WERI-Rb-1 (cell line): ENCODE results near the gene FBXW9.

Experiments used
- DNase-seq: peaks from one replicate; pipeline ENCODE4 v3.0.0-alpha.2; 2020
- H3K27ac ChIP-seq: fragments of 250-450 bp; sonication (Bioruptor Pico); 2 replicates; pipeline ENCODE4 v1.5.1; 2020; ENCODE audit warnings: mild to moderate bottlenecking, moderate library complexity
- H3K27me3 ChIP-seq: fragments of 250-450 bp; sonication (Bioruptor Pico); 2 replicates; pipeline ENCODE4 v1.5.1; 2021; ENCODE audit warnings: mild to moderate bottlenecking, low read depth, moderate library complexity; ENCODE audit not compliant: insufficient read depth, severe bottlenecking
- H3K36me3 ChIP-seq: fragments of 250-450 bp; sonication (Bioruptor Pico); 2 replicates; pipeline ENCODE4 v1.5.1; 2020; ENCODE audit warnings: mild to moderate bottlenecking, moderate library complexity
- H3K4me3 ChIP-seq: 2 replicates; pipeline ENCODE4 v1.5.1; 2011; ENCODE audit warnings: low read depth, mild to moderate bottlenecking, control low read depth, low read length
- H3K9me3 ChIP-seq: fragments of 250-450 bp; sonication (Bioruptor Pico); 2 replicates; pipeline ENCODE4 v1.5.1; 2021; ENCODE audit warnings: mild to moderate bottlenecking, moderate library complexity; ENCODE audit not compliant: severe bottlenecking
- TF ChIP-seq, protein P1 (sequence below): IDR thresholded peaks from 2 replicates; pipeline ENCODE4 v1.5.1; 2011; ENCODE audit warnings: low read depth, mild to moderate bottlenecking, control low read depth, inconsistent platforms, low read length

Gene FBXW9

DNA sequence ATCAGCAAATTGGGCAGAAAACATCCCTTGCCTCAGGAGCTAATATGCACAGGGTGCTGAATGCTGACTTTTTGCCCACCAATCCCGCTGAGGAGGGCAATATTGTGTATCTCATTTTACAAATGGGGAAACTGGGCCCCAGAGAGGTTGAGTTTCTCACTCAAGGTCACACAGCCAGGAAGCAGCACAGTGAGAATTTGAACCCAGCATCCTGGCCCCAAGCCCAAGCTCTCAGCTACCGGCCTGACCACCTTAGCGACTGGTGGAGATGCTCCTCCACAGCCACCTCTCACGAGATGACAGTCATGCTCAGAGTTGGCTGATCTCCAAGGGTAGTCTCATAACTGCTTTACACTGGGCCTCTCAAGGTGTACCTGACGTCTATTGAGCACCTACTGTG is 3.5 kb downstream of the FBXW9 start:
- no peak overlapping the region for H3K4me3 ChIP-seq
- H3K27me3 ChIP-seq, result no peaks in the 10 kb centered on the region
- TF ChIP-seq, protein P1, sequence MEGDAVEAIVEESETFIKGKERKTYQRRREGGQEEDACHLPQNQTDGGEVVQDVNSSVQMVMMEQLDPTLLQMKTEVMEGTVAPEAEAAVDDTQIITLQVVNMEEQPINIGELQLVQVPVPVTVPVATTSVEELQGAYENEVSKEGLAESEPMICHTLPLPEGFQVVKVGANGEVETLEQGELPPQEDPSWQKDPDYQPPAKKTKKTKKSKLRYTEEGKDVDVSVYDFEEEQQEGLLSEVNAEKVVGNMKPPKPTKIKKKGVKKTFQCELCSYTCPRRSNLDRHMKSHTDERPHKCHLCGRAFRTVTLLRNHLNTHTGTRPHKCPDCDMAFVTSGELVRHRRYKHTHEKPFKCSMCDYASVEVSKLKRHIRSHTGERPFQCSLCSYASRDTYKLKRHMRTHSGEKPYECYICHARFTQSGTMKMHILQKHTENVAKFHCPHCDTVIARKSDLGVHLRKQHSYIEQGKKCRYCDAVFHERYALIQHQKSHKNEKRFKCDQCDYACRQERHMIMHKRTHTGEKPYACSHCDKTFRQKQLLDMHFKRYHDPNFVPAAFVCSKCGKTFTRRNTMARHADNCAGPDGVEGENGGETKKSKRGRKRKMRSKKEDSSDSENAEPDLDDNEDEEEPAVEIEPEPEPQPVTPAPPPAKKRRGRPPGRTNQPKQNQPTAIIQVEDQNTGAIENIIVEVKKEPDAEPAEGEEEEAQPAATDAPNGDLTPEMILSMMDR, result no peak
- H3K36me3 ChIP-seq, result no peaks in the 10 kb centered on the region; the same call in 1 of the 2 replicates
- H3K27ac ChIP-seq, result no peak overlapping the region
- no peak for DNase-seq
- H3K9me3 ChIP-seq, result no peaks in the 10 kb centered on the region

DNA sequence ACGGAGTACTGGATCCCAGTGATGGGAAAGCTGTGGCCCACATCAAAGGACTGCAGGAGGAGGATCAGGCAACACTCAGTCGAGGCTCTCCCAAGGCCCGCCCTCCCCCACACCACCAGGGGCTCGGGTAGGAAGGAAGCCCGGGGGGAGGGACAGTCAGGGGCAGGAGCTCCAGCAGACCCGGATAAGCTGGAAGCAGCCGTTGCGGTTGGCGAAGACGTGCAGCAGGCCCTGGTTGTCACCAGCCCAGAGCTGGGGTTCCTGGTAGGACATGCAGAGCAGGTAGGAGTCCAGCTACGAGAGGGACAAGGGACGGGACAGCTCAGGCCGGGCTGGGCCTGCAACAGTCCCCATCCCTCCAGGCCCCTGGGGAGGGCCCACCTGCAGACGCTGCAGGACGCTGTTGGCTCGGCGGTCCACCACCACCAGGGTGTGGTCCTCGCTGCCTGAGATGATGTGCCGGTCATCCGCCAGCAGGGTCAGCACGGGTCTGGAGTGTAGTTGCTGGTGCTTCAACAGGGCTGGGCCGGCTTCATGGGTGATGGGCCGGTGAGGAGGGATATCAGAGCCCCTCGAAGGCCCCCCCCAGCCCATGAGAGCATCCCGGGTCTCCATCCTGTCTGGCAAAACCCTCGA is 6.7 kb downstream of the FBXW9 start:
- H3K9me3 ChIP-seq, result no peaks in the 10 kb centered on the region
- DNase-seq, result no peak
- no peaks in the 10 kb centered on the region; the same call in 1 of the 2 replicates for H3K36me3 ChIP-seq
- H3K27me3 ChIP-seq, result no peaks in the 10 kb centered on the region
- H3K4me3 ChIP-seq, result no peak overlapping the region
- no peak overlapping the region for H3K27ac ChIP-seq
- TF ChIP-seq, protein P1, result no peak

DNA sequence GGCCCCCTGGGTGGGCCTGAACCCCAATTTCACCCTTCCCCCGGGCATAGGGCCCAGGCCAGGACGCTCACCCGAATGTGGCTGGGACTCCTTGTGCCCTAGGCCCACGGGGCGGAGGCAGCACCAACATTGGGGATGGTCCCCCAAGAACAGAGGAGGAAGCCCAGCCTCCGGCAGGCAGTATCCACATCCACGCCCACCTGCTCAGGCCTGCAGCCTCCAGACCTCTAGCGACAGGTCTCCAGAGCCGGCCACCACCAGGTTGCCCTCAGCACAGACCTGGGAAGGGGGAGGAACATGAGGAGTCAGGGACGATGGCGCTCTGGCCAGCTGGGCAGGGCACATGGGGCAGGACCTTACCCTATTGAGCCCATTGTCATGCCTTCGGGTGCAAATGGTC is 7.4 kb downstream of the FBXW9 start:
- no peaks in the 10 kb centered on the region for H3K9me3 ChIP-seq
- H3K36me3 ChIP-seq, result no peaks in the 10 kb centered on the region; the same call in 1 of the 2 replicates
- no peaks in the 10 kb centered on the region for H3K27me3 ChIP-seq
- no peak overlapping the region for H3K27ac ChIP-seq
- DNase-seq, result no peak
- TF ChIP-seq, protein P1, result no peak
- no peak overlapping the region for H3K4me3 ChIP-seq

DNA sequence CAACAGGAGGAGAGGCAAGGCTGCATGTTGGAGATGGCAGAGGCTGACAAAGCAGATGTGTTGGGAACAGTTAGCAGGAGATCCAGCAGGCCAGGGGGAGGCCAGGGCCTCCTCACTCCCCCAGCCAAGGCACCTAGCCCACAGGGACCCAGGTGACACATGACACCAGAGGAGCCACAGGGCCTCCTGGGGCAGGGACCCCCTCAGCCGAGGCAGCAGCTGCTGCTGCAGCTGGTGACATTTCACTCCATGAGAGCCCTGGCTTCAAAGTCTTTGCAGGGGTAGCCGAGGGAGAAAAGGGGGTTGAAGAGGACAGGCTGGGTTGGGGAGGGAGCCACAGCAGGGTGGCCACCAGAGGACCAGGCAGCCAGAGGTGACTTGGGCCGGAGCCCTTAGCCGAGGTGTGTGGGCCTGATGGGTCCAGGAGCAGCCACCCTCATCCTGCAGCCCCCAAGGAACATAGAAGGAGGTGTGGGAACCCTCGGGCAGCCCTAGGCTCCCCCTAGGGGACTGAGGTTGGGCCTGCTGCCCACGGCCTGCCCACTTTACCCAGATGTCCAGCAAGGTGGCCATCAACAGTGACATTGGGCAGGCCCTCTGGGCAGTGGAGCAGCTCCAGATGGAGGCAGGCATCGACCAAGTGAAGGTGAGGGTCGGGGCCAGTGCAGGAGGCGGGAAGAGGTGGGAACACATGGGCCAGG is 8.8 kb downstream of the FBXW9 start, which contains the start of gene GNG14:
GNG14 (plus strand) TSS at position 503 of the 701 bp plus-strand sequence; CDS start at position 554, 51 bp downstream.
- no peaks in the 10 kb centered on the region; the same call in 1 of the 2 replicates for H3K36me3 ChIP-seq
- H3K4me3 ChIP-seq, result no peak within 1 kb of the TSS
- TF ChIP-seq, protein P1, result no peak
- no peak within 1 kb of the TSS for H3K27ac ChIP-seq
- H3K27me3 ChIP-seq, result no peaks in the 10 kb centered on the region
- H3K9me3 ChIP-seq, result no peaks in the 10 kb centered on the region
- DNase-seq, result no peak

DNA sequence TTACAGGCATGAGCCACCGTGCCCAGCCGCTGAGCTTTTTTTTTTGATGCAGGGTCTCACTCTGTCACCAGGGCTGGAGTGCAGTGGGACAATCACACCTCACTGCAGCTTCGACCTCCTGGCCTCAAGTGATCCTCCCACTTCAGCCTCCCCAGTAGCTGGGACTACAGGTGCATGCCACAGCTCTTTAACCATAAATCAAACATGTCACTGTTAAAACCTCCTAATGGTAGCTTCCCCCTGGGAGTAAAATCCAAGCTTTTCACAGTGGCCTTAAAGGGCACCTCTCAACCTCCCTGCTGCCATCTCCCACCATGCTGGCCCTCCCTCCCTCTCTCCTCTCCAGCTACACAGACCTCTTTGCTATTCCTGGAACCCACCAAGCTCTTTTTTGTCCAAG is 10.6 kb downstream of the FBXW9 start:
- Histone ChIP-seq H3K27me3 (no peaks in the 10 kb centered on the region), H3K36me3 (no peaks in the 10 kb centered on the region; the same call in 1 of the 2 replicates), H3K27ac (no peak overlapping the region), H3K4me3 (no peak overlapping the region), H3K9me3 (no peaks in the 10 kb centered on the region)
- TF ChIP-seq, protein P1, result no peak
- no peak for DNase-seq
